Mucosa of rectum (tissue), 2 donors: ENCODE measurements around the gene NLRX1.
"Not testable (repeated sequence)": the region's sequence is repeated elsewhere in the genome, so short reads cannot be mapped to it uniquely, and the experiment has no call there.

Experiments
- H3K27ac ChIP-seq, 2 donors: one replicate each; pipeline ENCODE4 v1.7.0; 2013; ENCODE audit warnings: inconsistent platforms in 2 of 2, low read depth in 2 of 2, low read length in 2 of 2
- H3K27me3 ChIP-seq, 2 donors: one replicate each; pipeline ENCODE4 v1.7.0; 2013; ENCODE audit warnings: low read length in 2 of 2; ENCODE audit not compliant: control insufficient read depth in 2 of 2, insufficient read depth in 2 of 2
- H3K36me3 ChIP-seq, 2 donors: one replicate each; pipeline ENCODE4 v1.7.0; 2013; ENCODE audit warnings: low read length in 2 of 2; ENCODE audit not compliant: control insufficient read depth in 2 of 2, insufficient read depth in 2 of 2
- H3K4me1 ChIP-seq, 2 donors: one replicate each; pipeline ENCODE4 v1.7.0; 2013; ENCODE audit warnings: low read length in 2 of 2, mild to moderate bottlenecking in 1 of 2; ENCODE audit not compliant: control insufficient read depth in 2 of 2, insufficient read depth in 2 of 2
- H3K4me3 ChIP-seq, 2 donors: one replicate each; pipeline ENCODE4 v1.7.0; 2013; ENCODE audit warnings: low read length in 2 of 2
- H3K9ac ChIP-seq, 2 donors: one replicate each; pipeline ENCODE4 v1.7.0; 2013; ENCODE audit warnings: low read length in 2 of 2, low read depth in 1 of 2, mild to moderate bottlenecking in 1 of 2
- H3K9me3 ChIP-seq, 2 donors: one replicate each; pipeline ENCODE4 v1.7.0; 2013; ENCODE audit warnings: low read length in 2 of 2; ENCODE audit not compliant: control insufficient read depth in 2 of 2
- donor health status: healthy.
- donor health status: Normal muscosa, but diverticular disease.

Gene NLRX1

GRCh38 chr11:119134389-119134978 is 34.0 kb upstream of the NLRX1 start:
- Histone ChIP-seq H3K36me3 (peaks cover 42 to 45% of the 10 kb centered on the region in 2 donors), H3K27me3 (no peaks in the 10 kb centered on the region), H3K4me3 (no peak overlapping the region), H3K9ac (no peak overlapping the region), H3K27ac (no peak overlapping the region), H3K9me3 (no peaks in the 10 kb centered on the region), H3K4me1 (no peaks in the 10 kb centered on the region)

- H3K27ac ChIP-seq, H3K9me3 ChIP-seq, H3K4me1 ChIP-seq, H3K9ac ChIP-seq, H3K36me3 ChIP-seq, H3K27me3 ChIP-seq, H3K4me3 ChIP-seq: not testable (repeated sequence)
Measured at GRCh38 chr11:119139276-119139675, 29.2 kb upstream of the NLRX1 start.

GRCh38 chr11:119144825-119145486 is 23.6 kb upstream of the NLRX1 start:
- Histone ChIP-seq H3K9ac (no peak overlapping the region), H3K9me3 (no peaks in the 10 kb centered on the region), H3K36me3 (no peaks in the 10 kb centered on the region), H3K4me3 (no peak overlapping the region), H3K27ac (no peak overlapping the region), H3K27me3 (peaks cover 21 to 27% of the 10 kb centered on the region in 2 donors), H3K4me1 (peaks cover 0 to 5% of the 10 kb centered on the region in 2 donors)

GRCh38 chr11:119145551-119145950 is 23.0 kb upstream of the NLRX1 start:
- no peak overlapping the region for H3K9ac ChIP-seq
- no peak overlapping the region for H3K4me3 ChIP-seq
- H3K36me3 ChIP-seq = no peaks in the 10 kb centered on the region
- peaks cover 0 to 5% of the 10 kb centered on the region in 2 donors for H3K4me1 ChIP-seq
- peaks cover 27 to 33% of the 10 kb centered on the region in 2 donors for H3K27me3 ChIP-seq
- no peaks in the 10 kb centered on the region for H3K9me3 ChIP-seq
- H3K27ac ChIP-seq = no peak overlapping the region

- H3K4me3 ChIP-seq = no peak overlapping the region
- H3K9me3 ChIP-seq = no peaks in the 10 kb centered on the region
- no peaks in the 10 kb centered on the region for H3K36me3 ChIP-seq
- H3K27ac ChIP-seq = no peak overlapping the region
- H3K4me1 ChIP-seq = peaks cover 0 to 5% of the 10 kb centered on the region in 2 donors
- no peak overlapping the region for H3K9ac ChIP-seq
- peaks cover 30 to 42% of the 10 kb centered on the region in 2 donors for H3K27me3 ChIP-seq
Measured at GRCh38 chr11:119147604-119148333, 20.8 kb upstream of the NLRX1 start.

GRCh38 chr11:119148720-119149017 is 19.9 kb upstream of the NLRX1 start:
- Histone ChIP-seq H3K4me3 (peak overlapping the region; percentile 44 to 57), H3K9ac (no peak overlapping the region), H3K36me3 (no peaks in the 10 kb centered on the region), H3K27ac (no peak overlapping the region), H3K9me3 (no peaks in the 10 kb centered on the region), H3K27me3 (peaks cover 30 to 50% of the 10 kb centered on the region in 2 donors), H3K4me1 (peaks cover 0 to 5% of the 10 kb centered on the region in 2 donors)

GRCh38 chr11:119149018-119149785 is 19.3 kb upstream of the NLRX1 start, which contains the start of gene ABCG4:
ABCG4 (plus strand) TSS chr11:119149052; CDS start chr11:119149966, 914 bp downstream.
- H3K9me3 ChIP-seq = no peaks in the 10 kb centered on the region
- H3K4me3 ChIP-seq = peak within 1 kb of the TSS; percentile 44 to 57
- peaks cover 0 to 5% of the 10 kb centered on the region in 2 donors for H3K4me1 ChIP-seq
- H3K9ac ChIP-seq = no peak within 1 kb of the TSS
- peaks cover 35 to 52% of the 10 kb centered on the region in 2 donors for H3K27me3 ChIP-seq
- H3K36me3 ChIP-seq = no peaks in the 10 kb centered on the region
- no peak within 1 kb of the TSS for H3K27ac ChIP-seq

GRCh38 chr11:119149786-119150275 is 18.7 kb upstream of the NLRX1 start:
- no peaks in the 10 kb centered on the region for H3K36me3 ChIP-seq
- H3K27ac ChIP-seq = no peak overlapping the region
- no peak overlapping the region for H3K4me3 ChIP-seq
- H3K9ac ChIP-seq = no peak overlapping the region
- H3K27me3 ChIP-seq = peaks cover 37 to 52% of the 10 kb centered on the region in 2 donors
- H3K4me1 ChIP-seq = peaks cover 0 to 5% of the 10 kb centered on the region in 2 donors
- no peaks in the 10 kb centered on the region for H3K9me3 ChIP-seq

GRCh38 chr11:119152043-119152442 is 16.5 kb upstream of the NLRX1 start:
- H3K4me1 ChIP-seq = peaks cover 0 to 5% of the 10 kb centered on the region in 2 donors
- H3K9ac ChIP-seq = no peak overlapping the region
- no peaks in the 10 kb centered on the region for H3K9me3 ChIP-seq
- H3K4me3 ChIP-seq = no peak overlapping the region
- H3K27me3 ChIP-seq = peaks cover 39 to 44% of the 10 kb centered on the region in 2 donors
- H3K36me3 ChIP-seq = no peaks in the 10 kb centered on the region
- no peak overlapping the region for H3K27ac ChIP-seq
